ENCODE measurements around the gene CELF2.

CELF2 gene

DNA sequence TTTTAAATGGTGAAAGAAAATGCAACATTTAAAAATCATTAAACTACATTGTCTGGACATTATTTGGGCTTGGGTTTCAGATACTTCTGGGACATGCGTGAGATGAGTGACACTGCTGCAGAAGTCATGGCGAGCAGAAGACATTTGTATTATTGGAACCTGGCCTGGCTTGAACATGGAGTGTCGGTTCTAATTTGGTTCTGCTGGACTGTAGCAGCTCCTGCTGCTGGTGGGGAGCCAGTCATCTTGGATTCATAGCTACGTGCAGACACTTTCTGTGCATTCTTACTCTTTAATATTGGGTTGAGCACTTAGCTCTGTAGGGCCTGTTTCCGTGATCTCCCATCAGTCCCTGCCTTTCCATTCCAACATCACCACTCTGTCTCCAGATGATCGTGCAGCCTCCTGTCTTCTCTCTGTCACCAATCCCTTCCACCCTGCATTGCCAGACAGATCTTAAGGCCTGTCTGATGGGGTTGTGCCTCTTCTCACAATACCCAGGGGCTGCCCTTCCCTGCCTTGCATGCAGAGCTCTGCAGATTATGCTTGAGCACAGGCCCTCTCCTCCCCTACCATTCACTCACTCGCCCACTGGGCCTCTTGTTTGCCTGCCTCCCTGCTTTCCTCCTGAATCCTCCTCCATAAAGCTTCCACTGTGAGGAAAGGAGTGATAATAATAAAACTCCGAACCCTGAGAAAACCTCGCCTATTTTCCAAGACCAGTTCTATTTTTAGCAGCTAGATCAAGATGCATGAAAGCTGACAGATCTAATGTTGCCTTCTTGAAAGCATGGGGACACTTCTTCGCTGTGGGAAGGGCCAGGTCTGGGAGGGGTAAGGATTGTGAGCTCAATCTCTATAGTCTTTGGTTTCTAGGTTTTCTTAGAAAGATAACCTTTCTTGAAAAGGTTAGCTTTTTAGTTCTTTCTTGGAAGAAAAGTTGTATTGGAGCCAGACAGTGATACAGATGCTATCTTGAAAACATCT, 32.9 kb downstream of the CELF2 start:
- ChIA-PET CTCF (interaction anchor here (0.6 to 1.0 kb wide), 2 partner anchors 15 to 1797 kb away, joined by 3 read pairs; no protein-coding TSS in a partner anchor), POLR2A (no interaction called here)
- Histone ChIP-seq H3K9me3 (ENCODE audit: control insufficient read depth, insufficient read depth, low read depth, low read length) (no peaks in the 10 kb centered on the region), H3K36me3 (ENCODE audit: control insufficient read depth in 2 of 2, insufficient read depth in 1 of 2, low read length in 2 of 2) (no peaks in the 10 kb centered on the region; a peak in 1 of 3 replicates), H3K4me3 (ENCODE audit: low read depth, low read length) (no peak overlapping the region), H3K27ac (ENCODE audit: extremely low read depth, low read depth, low read length) (no peak overlapping the region), H3K4me1 (ENCODE audit: control insufficient read depth, insufficient read depth, low read length) (peaks cover 9% of the 10 kb centered on the region)
- TF ChIP-seq ZNF221 (tag by site-specific recombination; IDR thresholded peaks at IDR 0.05; ENCODE audit: borderline replicate concordance) (no peak), ZSCAN16 (tag by site-specific recombination; IDR thresholded peaks at IDR 0.05) (no peak), ZNF596 (tag by site-specific recombination; IDR thresholded peaks at IDR 0.05) (no peak), ZIC2 (tag by site-specific recombination; IDR thresholded peaks at IDR 0.05) (no peak), ZNF140 (tag by site-specific recombination; IDR thresholded peaks at IDR 0.05) (no peak), ZNF112 (tag by site-specific recombination; IDR thresholded peaks at IDR 0.05) (no peak), GLI2 (tag by site-specific recombination; IDR thresholded peaks at IDR 0.05; ENCODE audit: borderline replicate concordance, low read depth) (no peak)
- TF ChIP-seq, protein P1, sequence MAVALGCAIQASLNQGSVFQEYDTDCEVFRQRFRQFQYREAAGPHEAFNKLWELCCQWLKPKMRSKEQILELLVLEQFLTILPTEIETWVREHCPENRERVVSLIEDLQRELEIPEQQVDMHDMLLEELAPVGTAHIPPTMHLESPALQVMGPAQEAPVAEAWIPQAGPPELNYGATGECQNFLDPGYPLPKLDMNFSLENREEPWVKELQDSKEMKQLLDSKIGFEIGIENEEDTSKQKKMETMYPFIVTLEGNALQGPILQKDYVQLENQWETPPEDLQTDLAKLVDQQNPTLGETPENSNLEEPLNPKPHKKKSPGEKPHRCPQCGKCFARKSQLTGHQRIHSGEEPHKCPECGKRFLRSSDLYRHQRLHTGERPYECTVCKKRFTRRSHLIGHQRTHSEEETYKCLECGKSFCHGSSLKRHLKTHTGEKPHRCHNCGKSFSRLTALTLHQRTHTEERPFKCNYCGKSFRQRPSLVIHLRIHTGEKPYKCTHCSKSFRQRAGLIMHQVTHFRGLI (tag by site-specific recombination; IDR thresholded peaks at IDR 0.05), result no peak
- TF ChIP-seq, protein P2, sequence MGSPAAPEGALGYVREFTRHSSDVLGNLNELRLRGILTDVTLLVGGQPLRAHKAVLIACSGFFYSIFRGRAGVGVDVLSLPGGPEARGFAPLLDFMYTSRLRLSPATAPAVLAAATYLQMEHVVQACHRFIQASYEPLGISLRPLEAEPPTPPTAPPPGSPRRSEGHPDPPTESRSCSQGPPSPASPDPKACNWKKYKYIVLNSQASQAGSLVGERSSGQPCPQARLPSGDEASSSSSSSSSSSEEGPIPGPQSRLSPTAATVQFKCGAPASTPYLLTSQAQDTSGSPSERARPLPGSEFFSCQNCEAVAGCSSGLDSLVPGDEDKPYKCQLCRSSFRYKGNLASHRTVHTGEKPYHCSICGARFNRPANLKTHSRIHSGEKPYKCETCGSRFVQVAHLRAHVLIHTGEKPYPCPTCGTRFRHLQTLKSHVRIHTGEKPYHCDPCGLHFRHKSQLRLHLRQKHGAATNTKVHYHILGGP (tag by site-specific recombination; IDR thresholded peaks at IDR 0.05), result peak; percentile 93

DNA sequence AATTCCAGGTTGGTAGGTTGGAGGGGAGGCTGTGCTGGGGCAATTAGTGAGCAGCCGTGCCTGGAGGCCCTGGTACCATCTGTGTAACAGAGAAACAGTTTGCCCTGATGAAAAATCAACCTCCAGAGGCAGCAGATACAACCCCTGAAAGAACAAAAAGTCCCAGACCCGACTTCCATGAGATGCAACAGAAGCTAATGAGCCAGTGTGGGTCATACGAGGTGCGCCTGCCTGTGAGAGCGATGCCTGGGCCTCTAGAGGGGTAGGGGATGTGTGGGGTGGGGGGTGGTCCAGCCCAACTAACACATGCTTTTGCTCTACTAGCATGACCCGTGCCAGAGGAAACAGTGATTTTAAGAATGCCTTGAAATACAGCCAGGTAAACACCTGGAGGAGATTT, 39.3 kb downstream of the CELF2 start:
- Histone ChIP-seq H3K36me3 (ENCODE audit: control insufficient read depth in 2 of 2, insufficient read depth in 1 of 2, low read length in 2 of 2) (no peaks in the 10 kb centered on the region; a peak in 1 of 3 replicates), H3K4me1 (ENCODE audit: control insufficient read depth, insufficient read depth, low read length) (no peaks in the 10 kb centered on the region; the same call in 1 of the 2 replicates), H3K27ac (ENCODE audit: extremely low read depth, low read depth, low read length) (no peak overlapping the region), H3K4me3 (ENCODE audit: low read depth, low read length) (no peak overlapping the region), H3K9me3 (ENCODE audit: control insufficient read depth, insufficient read depth, low read depth, low read length) (no peaks in the 10 kb centered on the region)
- TF ChIP-seq, protein P3, sequence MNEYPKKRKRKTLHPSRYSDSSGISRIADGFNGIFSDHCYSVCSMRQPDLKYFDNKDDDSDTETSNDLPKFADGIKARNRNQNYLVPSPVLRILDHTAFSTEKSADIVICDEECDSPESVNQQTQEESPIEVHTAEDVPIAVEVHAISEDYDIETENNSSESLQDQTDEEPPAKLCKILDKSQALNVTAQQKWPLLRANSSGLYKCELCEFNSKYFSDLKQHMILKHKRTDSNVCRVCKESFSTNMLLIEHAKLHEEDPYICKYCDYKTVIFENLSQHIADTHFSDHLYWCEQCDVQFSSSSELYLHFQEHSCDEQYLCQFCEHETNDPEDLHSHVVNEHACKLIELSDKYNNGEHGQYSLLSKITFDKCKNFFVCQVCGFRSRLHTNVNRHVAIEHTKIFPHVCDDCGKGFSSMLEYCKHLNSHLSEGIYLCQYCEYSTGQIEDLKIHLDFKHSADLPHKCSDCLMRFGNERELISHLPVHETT (tag by site-specific recombination; IDR thresholded peaks at IDR 0.05), result no peak
- TF ChIP-seq ZNF623 (tag by site-specific recombination; IDR thresholded peaks at IDR 0.05) (no peak), ZNF560 (tag by site-specific recombination; IDR thresholded peaks at IDR 0.05; ENCODE audit: borderline replicate concordance) (no peak), ZNF133 (tag by site-specific recombination; IDR thresholded peaks at IDR 0.05) (no peak), ZNF223 (tag by site-specific recombination; IDR thresholded peaks at IDR 0.05) (no peak)
- TF ChIP-seq, protein P4, sequence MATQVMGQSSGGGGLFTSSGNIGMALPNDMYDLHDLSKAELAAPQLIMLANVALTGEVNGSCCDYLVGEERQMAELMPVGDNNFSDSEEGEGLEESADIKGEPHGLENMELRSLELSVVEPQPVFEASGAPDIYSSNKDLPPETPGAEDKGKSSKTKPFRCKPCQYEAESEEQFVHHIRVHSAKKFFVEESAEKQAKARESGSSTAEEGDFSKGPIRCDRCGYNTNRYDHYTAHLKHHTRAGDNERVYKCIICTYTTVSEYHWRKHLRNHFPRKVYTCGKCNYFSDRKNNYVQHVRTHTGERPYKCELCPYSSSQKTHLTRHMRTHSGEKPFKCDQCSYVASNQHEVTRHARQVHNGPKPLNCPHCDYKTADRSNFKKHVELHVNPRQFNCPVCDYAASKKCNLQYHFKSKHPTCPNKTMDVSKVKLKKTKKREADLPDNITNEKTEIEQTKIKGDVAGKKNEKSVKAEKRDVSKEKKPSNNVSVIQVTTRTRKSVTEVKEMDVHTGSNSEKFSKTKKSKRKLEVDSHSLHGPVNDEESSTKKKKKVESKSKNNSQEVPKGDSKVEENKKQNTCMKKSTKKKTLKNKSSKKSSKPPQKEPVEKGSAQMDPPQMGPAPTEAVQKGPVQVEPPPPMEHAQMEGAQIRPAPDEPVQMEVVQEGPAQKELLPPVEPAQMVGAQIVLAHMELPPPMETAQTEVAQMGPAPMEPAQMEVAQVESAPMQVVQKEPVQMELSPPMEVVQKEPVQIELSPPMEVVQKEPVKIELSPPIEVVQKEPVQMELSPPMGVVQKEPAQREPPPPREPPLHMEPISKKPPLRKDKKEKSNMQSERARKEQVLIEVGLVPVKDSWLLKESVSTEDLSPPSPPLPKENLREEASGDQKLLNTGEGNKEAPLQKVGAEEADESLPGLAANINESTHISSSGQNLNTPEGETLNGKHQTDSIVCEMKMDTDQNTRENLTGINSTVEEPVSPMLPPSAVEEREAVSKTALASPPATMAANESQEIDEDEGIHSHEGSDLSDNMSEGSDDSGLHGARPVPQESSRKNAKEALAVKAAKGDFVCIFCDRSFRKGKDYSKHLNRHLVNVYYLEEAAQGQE (tag by site-specific recombination; IDR thresholded peaks at IDR 0.05), result no peak
- TF ChIP-seq, protein P5, sequence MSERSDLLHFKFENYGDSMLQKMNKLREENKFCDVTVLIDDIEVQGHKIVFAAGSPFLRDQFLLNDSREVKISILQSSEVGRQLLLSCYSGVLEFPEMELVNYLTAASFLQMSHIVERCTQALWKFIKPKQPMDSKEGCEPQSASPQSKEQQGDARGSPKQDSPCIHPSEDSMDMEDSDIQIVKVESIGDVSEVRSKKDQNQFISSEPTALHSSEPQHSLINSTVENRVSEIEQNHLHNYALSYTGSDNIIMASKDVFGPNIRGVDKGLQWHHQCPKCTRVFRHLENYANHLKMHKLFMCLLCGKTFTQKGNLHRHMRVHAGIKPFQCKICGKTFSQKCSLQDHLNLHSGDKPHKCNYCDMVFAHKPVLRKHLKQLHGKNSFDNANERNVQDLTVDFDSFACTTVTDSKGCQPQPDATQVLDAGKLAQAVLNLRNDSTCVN (tag by site-specific recombination; optimal IDR thresholded peaks at IDR 0.05), result no peak
- CTCF ChIA-PET, result no interaction called here
- POLR2A ChIA-PET, result no interaction called here
